ENCODE data around the gene SNCA.

- TF ChIP-seq CTCF (IDR thresholded peaks at IDR 0.05): no peak
- TF ChIP-seq POLR2A (IDR thresholded peaks at IDR 0.05): no peak
Observed at GRCh38 chr4:89700766-89701423, 136.1 kb downstream of the SNCA start.
